ENCODE data around the gene SRPK3. TPM values are rescaled to one million over a fixed set of nuclear protein-coding genes. Genes with fewer than 3 reads are reported as not detected.

SRPK3 gene
- total and polyA plus RNA-seq, 5 donors from 2014 or later: not detected

GRCh38 chrX:153774576-153775292, 6.1 kb upstream of the SRPK3 start:
- Histone ChIP-seq H3K4me3 (ENCODE audit: low read depth, low read length) (no peak overlapping the region), H3K4me1 (ENCODE audit: control insufficient read depth, insufficient read depth, low read length, poor library complexity, severe bottlenecking) (no peaks in the 10 kb centered on the region), H3K36me3 (ENCODE audit: control insufficient read depth, insufficient read depth, low read length) (no peaks in the 10 kb centered on the region), H3K27ac (ENCODE audit: insufficient read depth, low read length, poor library complexity, severe bottlenecking) (no peak overlapping the region), H3K27me3 (ENCODE audit: control insufficient read depth, insufficient read depth, low read length) (no peaks in the 10 kb centered on the region), H3K9me3 (ENCODE audit: control insufficient read depth in 2 of 2, low read length in 2 of 2) (no peaks in the 10 kb centered on the region)
- ATAC-seq (ENCODE audit: low read depth in 2 of 2) (no peak), DNase-seq (no peak)
- Mint-ChIP-seq H3K27me3 (peaks cover 2% of the 10 kb centered on the region), H3K36me3 (no peaks in the 10 kb centered on the region), H3K4me3 (no peak overlapping the region), H3K9me3 (no peaks in the 10 kb centered on the region), H3K4me1 (peaks cover 0 to under 1% (median 0%) of the 10 kb centered on the region in 4 donors), H3K27ac (no peak overlapping the region)

GRCh38 chrX:153775293-153776119, 5.3 kb upstream of the SRPK3 start:
- Mint-ChIP-seq H3K36me3 (no peaks in the 10 kb centered on the region), H3K27me3 (peaks cover 7% of the 10 kb centered on the region), H3K27ac (no peak overlapping the region), H3K9me3 (peaks cover 0 to 3% (median 0%) of the 10 kb centered on the region in 7 donors), H3K4me1 (peaks cover 0 to 6% (median 0%) of the 10 kb centered on the region in 4 donors), H3K4me3 (no peak overlapping the region)
- no peaks in the 10 kb centered on the region for H3K4me1 ChIP-seq (ENCODE audit: control insufficient read depth, insufficient read depth, low read length, poor library complexity, severe bottlenecking)
- ATAC-seq (ENCODE audit: low read depth in 2 of 2) (no peak), DNase-seq (no peak)
- H3K4me3 ChIP-seq (ENCODE audit: low read depth, low read length): no peak overlapping the region
- H3K9me3 ChIP-seq (ENCODE audit: control insufficient read depth in 2 of 2, low read length in 2 of 2): no peaks in the 10 kb centered on the region
- no peak overlapping the region for H3K27ac ChIP-seq (ENCODE audit: insufficient read depth, low read length, poor library complexity, severe bottlenecking)
- H3K36me3 ChIP-seq (ENCODE audit: control insufficient read depth, insufficient read depth, low read length): no peaks in the 10 kb centered on the region
- no peaks in the 10 kb centered on the region for H3K27me3 ChIP-seq (ENCODE audit: control insufficient read depth, insufficient read depth, low read length)

- Mint-ChIP-seq H3K27me3 (peaks cover 7% of the 10 kb centered on the region), H3K4me3 (no peak overlapping the region), H3K4me1 (peaks cover 0 to 6% (median 0%) of the 10 kb centered on the region in 4 donors), H3K36me3 (no peaks in the 10 kb centered on the region), H3K9me3 (peaks cover 0 to 3% (median 0%) of the 10 kb centered on the region in 7 donors), H3K27ac (no peak overlapping the region)
- DNase-seq: no peak
- ATAC-seq (ENCODE audit: low read depth in 2 of 2): no peak
- no peak overlapping the region for H3K4me3 ChIP-seq (ENCODE audit: low read depth, low read length)
- no peaks in the 10 kb centered on the region for H3K4me1 ChIP-seq (ENCODE audit: control insufficient read depth, insufficient read depth, low read length, poor library complexity, severe bottlenecking)
- no peaks in the 10 kb centered on the region for H3K36me3 ChIP-seq (ENCODE audit: control insufficient read depth, insufficient read depth, low read length)
- no peaks in the 10 kb centered on the region for H3K27me3 ChIP-seq (ENCODE audit: control insufficient read depth, insufficient read depth, low read length)
- no peak overlapping the region for H3K27ac ChIP-seq (ENCODE audit: insufficient read depth, low read length, poor library complexity, severe bottlenecking)
- H3K9me3 ChIP-seq (ENCODE audit: control insufficient read depth in 2 of 2, low read length in 2 of 2): no peaks in the 10 kb centered on the region
Measured at GRCh38 chrX:153776120-153776599, 4.7 kb upstream of the SRPK3 start.

GRCh38 chrX:153776611-153777045, 4.2 kb upstream of the SRPK3 start:
- DNase-seq: no peak
- no peak overlapping the region for H3K4me3 ChIP-seq (ENCODE audit: low read depth, low read length)
- no peak for ATAC-seq (ENCODE audit: low read depth in 2 of 2)
- no peak overlapping the region for H3K27ac ChIP-seq (ENCODE audit: insufficient read depth, low read length, poor library complexity, severe bottlenecking)
- peaks cover 0 to 3% (median 0%) of the 10 kb centered on the region in 7 donors for H3K9me3 Mint-ChIP-seq
- H3K4me1 Mint-ChIP-seq: peaks cover 0 to 6% (median 0%) of the 10 kb centered on the region in 4 donors
- H3K27me3 Mint-ChIP-seq: peaks cover 7% of the 10 kb centered on the region
- H3K36me3 Mint-ChIP-seq: no peaks in the 10 kb centered on the region
- no peaks in the 10 kb centered on the region for H3K9me3 ChIP-seq (ENCODE audit: control insufficient read depth in 2 of 2, low read length in 2 of 2)
- H3K27me3 ChIP-seq (ENCODE audit: control insufficient read depth, insufficient read depth, low read length): no peaks in the 10 kb centered on the region
- no peaks in the 10 kb centered on the region for H3K4me1 ChIP-seq (ENCODE audit: control insufficient read depth, insufficient read depth, low read length, poor library complexity, severe bottlenecking)
- H3K27ac Mint-ChIP-seq: no peak overlapping the region
- no peak overlapping the region for H3K4me3 Mint-ChIP-seq
- H3K36me3 ChIP-seq (ENCODE audit: control insufficient read depth, insufficient read depth, low read length): no peaks in the 10 kb centered on the region

- Histone ChIP-seq H3K4me1 (ENCODE audit: control insufficient read depth, insufficient read depth, low read length, poor library complexity, severe bottlenecking) (no peaks in the 10 kb centered on the region), H3K27ac (ENCODE audit: insufficient read depth, low read length, poor library complexity, severe bottlenecking) (no peak overlapping the region), H3K27me3 (ENCODE audit: control insufficient read depth, insufficient read depth, low read length) (no peaks in the 10 kb centered on the region), H3K9me3 (ENCODE audit: control insufficient read depth in 2 of 2, low read length in 2 of 2) (no peaks in the 10 kb centered on the region), H3K36me3 (ENCODE audit: control insufficient read depth, insufficient read depth, low read length) (no peaks in the 10 kb centered on the region), H3K4me3 (ENCODE audit: low read depth, low read length) (no peak overlapping the region)
- H3K27me3 Mint-ChIP-seq: peaks cover 7% of the 10 kb centered on the region
- H3K36me3 Mint-ChIP-seq: no peaks in the 10 kb centered on the region
- H3K4me3 Mint-ChIP-seq: no peak overlapping the region
- H3K4me1 Mint-ChIP-seq: peaks cover 0 to 6% (median 0%) of the 10 kb centered on the region in 4 donors
- DNase-seq (no peak), ATAC-seq (ENCODE audit: low read depth in 2 of 2) (no peak)
- H3K27ac Mint-ChIP-seq: no peak overlapping the region
- H3K9me3 Mint-ChIP-seq: peaks cover 0 to 3% (median 0%) of the 10 kb centered on the region in 7 donors
Measured at GRCh38 chrX:153777261-153778090, 3.4 kb upstream of the SRPK3 start.

- Histone ChIP-seq H3K4me1 (ENCODE audit: control insufficient read depth, insufficient read depth, low read length, poor library complexity, severe bottlenecking) (no peaks in the 10 kb centered on the region), H3K4me3 (ENCODE audit: low read depth, low read length) (no peak overlapping the region), H3K36me3 (ENCODE audit: control insufficient read depth, insufficient read depth, low read length) (no peaks in the 10 kb centered on the region), H3K9me3 (ENCODE audit: control insufficient read depth in 2 of 2, low read length in 2 of 2) (no peaks in the 10 kb centered on the region), H3K27ac (ENCODE audit: insufficient read depth, low read length, poor library complexity, severe bottlenecking) (no peak overlapping the region), H3K27me3 (ENCODE audit: control insufficient read depth, insufficient read depth, low read length) (no peaks in the 10 kb centered on the region)
- peaks cover 0 to 3% (median 0%) of the 10 kb centered on the region in 7 donors for H3K9me3 Mint-ChIP-seq
- no peak for ATAC-seq (ENCODE audit: low read depth in 2 of 2)
- H3K4me1 Mint-ChIP-seq: peaks cover 0 to 6% (median 0%) of the 10 kb centered on the region in 4 donors
- H3K27me3 Mint-ChIP-seq: peaks cover 7% of the 10 kb centered on the region
- no peak overlapping the region for H3K4me3 Mint-ChIP-seq
- H3K36me3 Mint-ChIP-seq: no peaks in the 10 kb centered on the region
- DNase-seq: no peak
- H3K27ac Mint-ChIP-seq: no peak overlapping the region
Measured at GRCh38 chrX:153778181-153778580, 2.7 kb upstream of the SRPK3 start.

- no peaks in the 10 kb centered on the region for H3K36me3 Mint-ChIP-seq
- H3K4me1 Mint-ChIP-seq: peaks cover 0 to 6% (median 0%) of the 10 kb centered on the region in 4 donors
- Histone ChIP-seq H3K36me3 (ENCODE audit: control insufficient read depth, insufficient read depth, low read length) (no peaks in the 10 kb centered on the region), H3K4me3 (ENCODE audit: low read depth, low read length) (no peak overlapping the region), H3K27me3 (ENCODE audit: control insufficient read depth, insufficient read depth, low read length) (no peaks in the 10 kb centered on the region), H3K27ac (ENCODE audit: insufficient read depth, low read length, poor library complexity, severe bottlenecking) (no peak overlapping the region), H3K9me3 (ENCODE audit: control insufficient read depth in 2 of 2, low read length in 2 of 2) (no peaks in the 10 kb centered on the region), H3K4me1 (ENCODE audit: control insufficient read depth, insufficient read depth, low read length, poor library complexity, severe bottlenecking) (no peaks in the 10 kb centered on the region)
- H3K9me3 Mint-ChIP-seq: peaks cover 0 to 3% (median 0%) of the 10 kb centered on the region in 7 donors
- ATAC-seq (ENCODE audit: low read depth in 2 of 2): no peak
- peaks cover 7% of the 10 kb centered on the region for H3K27me3 Mint-ChIP-seq
- H3K4me3 Mint-ChIP-seq: no peak overlapping the region
- H3K27ac Mint-ChIP-seq: no peak overlapping the region
- no peak for DNase-seq
Measured at GRCh38 chrX:153778684-153779101, 2.1 kb upstream of the SRPK3 start.
